IMR-90 (cell line): ENCODE measurements around the gene BEST1.

Source experiments
- NFE2L2 ChIP-seq: fragments of 150-350 bp; IDR thresholded peaks from 2 replicates; pipeline ENCODE4 v1.6.1; 2016; ENCODE audit warnings: low read depth, mild to moderate bottlenecking, low read length
- POLR2A ChIP-seq: IDR thresholded peaks from 2 replicates; pipeline ENCODE4 v1.6.1; 2012; ENCODE audit warnings: mild to moderate bottlenecking, low read depth, low read length
- SMC3 ChIP-seq: fragments of 150-350 bp; IDR thresholded peaks from 2 replicates; pipeline ENCODE4 v1.6.1; 2016; ENCODE audit warnings: low read depth, mild to moderate bottlenecking, antibody characterized with exemption, low read length, moderate library complexity
- TF ChIP-seq, protein P1 (sequence below): conservative IDR thresholded peaks from 2 replicates; pipeline ENCODE4 v1.5.1; 2012; ENCODE audit warnings: mild to moderate bottlenecking, low read depth, low read length, improper control_type of control experiment

DNA sequence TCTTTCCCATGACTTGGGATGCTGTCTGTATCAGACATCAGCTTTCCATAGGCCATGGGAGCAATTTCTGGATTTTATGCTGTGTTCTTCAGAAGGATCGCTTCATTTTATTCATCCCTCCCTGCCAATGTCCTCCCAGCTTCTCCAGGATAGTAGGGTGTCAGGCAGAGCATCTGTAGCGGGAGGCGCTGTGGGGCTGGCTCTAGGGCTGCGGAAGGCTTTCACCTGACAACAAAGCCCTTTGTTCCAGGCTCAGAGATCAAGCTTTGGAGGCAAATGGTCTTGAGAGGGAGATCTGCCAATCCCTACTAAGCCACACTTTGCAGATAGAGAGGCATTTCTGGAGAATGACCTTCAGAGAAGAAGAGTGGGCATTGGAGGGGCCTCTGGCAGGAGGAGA, 46.8 kb downstream of the BEST1 start:
- TF ChIP-seq, protein P1, sequence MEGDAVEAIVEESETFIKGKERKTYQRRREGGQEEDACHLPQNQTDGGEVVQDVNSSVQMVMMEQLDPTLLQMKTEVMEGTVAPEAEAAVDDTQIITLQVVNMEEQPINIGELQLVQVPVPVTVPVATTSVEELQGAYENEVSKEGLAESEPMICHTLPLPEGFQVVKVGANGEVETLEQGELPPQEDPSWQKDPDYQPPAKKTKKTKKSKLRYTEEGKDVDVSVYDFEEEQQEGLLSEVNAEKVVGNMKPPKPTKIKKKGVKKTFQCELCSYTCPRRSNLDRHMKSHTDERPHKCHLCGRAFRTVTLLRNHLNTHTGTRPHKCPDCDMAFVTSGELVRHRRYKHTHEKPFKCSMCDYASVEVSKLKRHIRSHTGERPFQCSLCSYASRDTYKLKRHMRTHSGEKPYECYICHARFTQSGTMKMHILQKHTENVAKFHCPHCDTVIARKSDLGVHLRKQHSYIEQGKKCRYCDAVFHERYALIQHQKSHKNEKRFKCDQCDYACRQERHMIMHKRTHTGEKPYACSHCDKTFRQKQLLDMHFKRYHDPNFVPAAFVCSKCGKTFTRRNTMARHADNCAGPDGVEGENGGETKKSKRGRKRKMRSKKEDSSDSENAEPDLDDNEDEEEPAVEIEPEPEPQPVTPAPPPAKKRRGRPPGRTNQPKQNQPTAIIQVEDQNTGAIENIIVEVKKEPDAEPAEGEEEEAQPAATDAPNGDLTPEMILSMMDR: no peak
- TF ChIP-seq SMC3 (no peak), POLR2A (no peak), NFE2L2 (no peak)
